ENCODE measurements around the gene RNASET2.

- no peak for TF ChIP-seq POLR2A (IDR thresholded peaks at IDR 0.05)
- TF ChIP-seq CTCF (IDR thresholded peaks at IDR 0.05), result no peak
These were observed 45.7 kb downstream of the RNASET2 start for GRCh38 chr6:166910601-166911000.
